Measurements from ENCODE around the gene WDR88. TPM values are rescaled to one million over a fixed set of nuclear protein-coding genes. Genes with fewer than 3 reads are reported as not detected.

WDR88 gene
- polyA plus RNA-seq, 1 experiment, result not detected

GRCh38 chr19:33157906-33158305 is 26.0 kb downstream of the WDR88 start:
- no peak overlapping the region for H3K4me3 ChIP-seq (ENCODE audit: low read depth, low read length)
- no peaks in the 10 kb centered on the region for H3K9me3 ChIP-seq (ENCODE audit: control insufficient read depth, insufficient read depth, low read length)
- no peak overlapping the region for H3K27ac ChIP-seq (ENCODE audit: low read depth, low read length)
- no peaks in the 10 kb centered on the region for H3K27me3 ChIP-seq (ENCODE audit: control insufficient read depth, insufficient read depth, low read length)
- CTCF ChIA-PET, result interaction anchor here (3.1 to 4.1 kb wide), 2 partner anchors 13 to 26 kb away, joined by 8 to 15 read pairs; no protein-coding TSS in a partner anchor
- TF ChIP-seq CTCF (IDR thresholded peaks at IDR 0.05; ENCODE audit: low read depth, low read length), result no peak
- no peak for DNase-seq (ENCODE audit: low read depth, low spot score)
- POLR2A ChIA-PET, result no interaction called here

GRCh38 chr19:33158365-33158764 is 26.5 kb downstream of the WDR88 start:
- Histone ChIP-seq H3K27me3 (ENCODE audit: control insufficient read depth, insufficient read depth, low read length) (no peaks in the 10 kb centered on the region), H3K4me3 (ENCODE audit: low read depth, low read length) (no peak overlapping the region), H3K9me3 (ENCODE audit: control insufficient read depth, insufficient read depth, low read length) (no peaks in the 10 kb centered on the region), H3K27ac (ENCODE audit: low read depth, low read length) (no peak overlapping the region)
- TF ChIP-seq CTCF (IDR thresholded peaks at IDR 0.05; ENCODE audit: low read depth, low read length), result no peak
- ChIA-PET CTCF (interaction anchor here (1.4 to 4.1 kb wide), 3 partner anchors 14 to 33 kb away, joined by 3 to 15 read pairs (median 8); no protein-coding TSS in a partner anchor), POLR2A (no interaction called here)
- no peak for DNase-seq (ENCODE audit: low read depth, low spot score)

- Histone ChIP-seq H3K9me3 (ENCODE audit: control insufficient read depth, insufficient read depth, low read length) (no peaks in the 10 kb centered on the region), H3K27ac (ENCODE audit: low read depth, low read length) (no peak overlapping the region), H3K27me3 (ENCODE audit: control insufficient read depth, insufficient read depth, low read length) (no peaks in the 10 kb centered on the region), H3K4me3 (ENCODE audit: low read depth, low read length) (no peak overlapping the region)
- no peak for DNase-seq (ENCODE audit: low read depth, low spot score)
- POLR2A ChIA-PET, result no interaction called here
- CTCF ChIA-PET, result interaction anchor here (0.6 to 3.1 kb wide), 4 partner anchors 15 to 166 kb away, joined by 3 to 19 read pairs (median 6); no protein-coding TSS in a partner anchor
- TF ChIP-seq CTCF (IDR thresholded peaks at IDR 0.05; ENCODE audit: low read depth, low read length), result no peak
Measured at GRCh38 chr19:33159149-33159548, 27.2 kb downstream of the WDR88 start.

- Histone ChIP-seq H3K9me3 (ENCODE audit: control insufficient read depth, insufficient read depth, low read length) (no peaks in the 10 kb centered on the region), H3K27ac (ENCODE audit: low read depth, low read length) (no peak overlapping the region), H3K27me3 (ENCODE audit: control insufficient read depth, insufficient read depth, low read length) (no peaks in the 10 kb centered on the region), H3K4me3 (ENCODE audit: low read depth, low read length) (no peak overlapping the region)
- DNase-seq (ENCODE audit: low read depth, low spot score), result no peak
- ChIA-PET CTCF (interaction anchor here (1.4 to 2.8 kb wide), 2 partner anchors 24 to 35 kb away, joined by 3 to 19 read pairs; no protein-coding TSS in a partner anchor), POLR2A (interaction anchor here (1.0 kb wide), 1 partner anchor 17 kb away, joined by 3 read pairs; no protein-coding TSS in a partner anchor)
- TF ChIP-seq CTCF (IDR thresholded peaks at IDR 0.05; ENCODE audit: low read depth, low read length), result no peak
Measured at GRCh38 chr19:33159893-33160292, 28.0 kb downstream of the WDR88 start.

- Histone ChIP-seq H3K9me3 (ENCODE audit: control insufficient read depth, insufficient read depth, low read length) (no peaks in the 10 kb centered on the region), H3K27ac (ENCODE audit: low read depth, low read length) (no peak overlapping the region), H3K4me3 (ENCODE audit: low read depth, low read length) (no peak overlapping the region), H3K27me3 (ENCODE audit: control insufficient read depth, insufficient read depth, low read length) (no peaks in the 10 kb centered on the region)
- ChIA-PET POLR2A (interaction anchor here (0.6 to 1.0 kb wide), 2 partner anchors 16 to 116 kb away, joined by 3 to 9 read pairs; no protein-coding TSS in a partner anchor), CTCF (interaction anchor here (0.9 to 2.8 kb wide), 2 partner anchors 23 to 53 kb away, joined by 3 to 19 read pairs; no protein-coding TSS in a partner anchor)
- no peak for DNase-seq (ENCODE audit: low read depth, low spot score)
- no peak for TF ChIP-seq CTCF (IDR thresholded peaks at IDR 0.05; ENCODE audit: low read depth, low read length)
Measured at GRCh38 chr19:33161201-33161600, 29.3 kb downstream of the WDR88 start.
